GM19043 (cell line): ENCODE measurements around the gene CNOT3.
A peak's percentile ranks its signal among the peaks of the same experiment; 100 is the strongest.

Source experiments
- ATAC-seq: cut with Tn5 transposase; IDR thresholded peaks from one replicate; pipeline ENCODE4 v1.9.1; 2021; ENCODE audit warnings: low read depth; ENCODE audit not compliant: unreplicated experiment

Gene CNOT3

GRCh38 chr19:54115109-54116063 lies 22.2 kb upstream of the CNOT3 start, which contains the start of the genes PRPF31 and TFPT:
Gene PRPF31, plus strand, starts transcription at chr19:54115754. Its CDS starts 2,525 bp downstream, at chr19:54118279.
Gene TFPT, minus strand, starts transcription at chr19:54115657. Its CDS starts 388 bp downstream, at chr19:54115269.
- ATAC-seq, result peak; percentile 64

GRCh38 chr19:54121259-54121658 lies 16.3 kb upstream of the CNOT3 start:
- no peak for ATAC-seq

- no peak for ATAC-seq
These were observed 13.9 kb upstream of the CNOT3 start for GRCh38 chr19:54123682-54124081.

DNA sequence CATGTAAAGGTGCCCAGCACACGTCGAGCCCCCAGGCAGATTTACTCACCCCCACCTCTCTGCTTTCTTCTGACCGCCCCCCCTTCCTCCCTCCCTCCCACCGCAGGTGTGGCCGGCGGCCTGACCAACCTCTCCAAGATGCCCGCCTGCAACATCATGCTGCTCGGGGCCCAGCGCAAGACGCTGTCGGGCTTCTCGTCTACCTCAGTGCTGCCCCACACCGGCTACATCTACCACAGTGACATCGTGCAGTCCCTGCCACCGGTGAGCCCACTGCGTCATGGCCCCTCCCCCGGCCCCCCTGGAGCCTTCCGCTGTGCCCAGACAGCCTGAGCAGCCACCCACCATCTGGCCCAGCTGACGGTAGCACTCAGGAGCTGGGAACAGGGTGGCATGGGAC lies 13.2 kb upstream of the CNOT3 start:
- no peak for ATAC-seq

GRCh38 chr19:54125713-54126112 lies 11.8 kb upstream of the CNOT3 start:
- ATAC-seq, result no peak

GRCh38 chr19:54127688-54128440 lies 9.7 kb upstream of the CNOT3 start:
- no peak for ATAC-seq

DNA sequence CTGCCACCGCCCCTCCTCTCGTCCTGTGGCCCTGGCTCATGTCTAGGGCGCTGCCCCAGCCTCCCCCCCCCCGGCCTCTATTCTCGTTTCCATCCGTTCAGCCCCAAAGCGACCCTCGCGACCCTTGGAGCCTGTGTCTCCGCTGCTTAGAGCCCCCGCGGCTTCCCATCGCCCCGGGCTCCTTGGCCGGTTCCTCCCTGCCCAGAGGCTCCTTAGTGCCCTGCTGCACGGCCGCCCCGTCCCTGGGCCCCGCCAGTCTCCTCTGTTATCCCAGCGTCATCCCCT lies 9.2 kb upstream of the CNOT3 start:
- ATAC-seq, result no peak

DNA sequence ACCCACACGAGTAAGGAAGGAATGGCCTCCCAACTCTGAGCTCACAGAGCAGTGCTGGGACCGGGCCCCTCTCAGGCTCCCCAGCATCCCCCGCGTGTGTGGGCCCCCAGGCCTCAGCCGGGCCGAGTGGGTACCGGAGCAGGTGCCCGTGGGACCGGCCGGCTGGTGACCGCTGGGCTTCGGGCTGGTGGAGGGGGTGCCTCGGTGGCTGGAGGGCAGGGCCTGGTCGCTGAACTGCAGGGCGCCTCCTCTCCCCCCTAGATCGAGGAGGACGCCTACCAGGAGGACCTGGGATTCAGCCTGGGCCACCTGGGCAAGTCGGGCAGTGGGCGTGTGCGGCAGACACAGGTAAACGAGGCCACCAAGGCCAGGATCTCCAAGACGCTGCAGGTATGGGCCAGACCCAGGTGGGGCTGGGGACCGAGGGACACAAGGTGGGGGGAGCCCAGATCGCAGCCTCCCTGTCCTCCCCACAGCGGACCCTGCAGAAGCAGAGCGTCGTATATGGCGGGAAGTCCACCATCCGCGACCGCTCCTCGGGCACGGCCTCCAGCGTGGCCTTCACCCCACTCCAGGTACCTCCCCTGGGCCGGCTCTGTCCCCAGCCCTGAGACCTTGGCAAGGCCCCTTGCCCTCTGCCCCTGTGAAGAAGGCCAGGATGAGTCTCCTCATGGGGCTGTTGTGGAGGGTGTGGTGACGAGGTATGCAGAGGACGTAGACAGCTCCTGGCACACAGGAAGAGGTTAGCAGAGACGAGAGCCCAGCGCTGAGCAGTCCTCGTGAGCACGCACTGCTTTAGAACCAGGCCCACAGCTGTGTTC lies 8.6 kb upstream of the CNOT3 start:
- no peak for ATAC-seq

DNA sequence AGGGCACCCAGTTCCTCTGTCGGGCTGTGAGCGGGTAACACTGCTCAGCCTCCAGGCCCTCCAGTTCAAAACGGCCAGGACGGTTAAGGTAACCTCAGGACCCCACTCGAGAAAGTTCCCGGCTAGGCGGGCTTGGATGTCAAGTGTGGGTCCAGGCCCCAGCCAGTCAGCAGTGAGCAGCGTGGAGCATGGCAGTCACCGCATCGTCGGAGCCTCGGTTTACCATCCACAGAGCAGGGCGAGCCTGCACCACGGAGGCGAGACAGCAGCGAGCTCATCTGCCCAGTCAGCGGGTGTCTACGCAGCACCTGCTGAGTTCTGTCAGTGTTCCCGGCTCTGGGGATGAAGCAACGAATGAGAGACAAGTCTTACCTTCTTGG lies 8.0 kb upstream of the CNOT3 start:
- no peak for ATAC-seq

GRCh38 chr19:54133312-54133956 lies 4.1 kb upstream of the CNOT3 start:
- ATAC-seq, result no peak

DNA sequence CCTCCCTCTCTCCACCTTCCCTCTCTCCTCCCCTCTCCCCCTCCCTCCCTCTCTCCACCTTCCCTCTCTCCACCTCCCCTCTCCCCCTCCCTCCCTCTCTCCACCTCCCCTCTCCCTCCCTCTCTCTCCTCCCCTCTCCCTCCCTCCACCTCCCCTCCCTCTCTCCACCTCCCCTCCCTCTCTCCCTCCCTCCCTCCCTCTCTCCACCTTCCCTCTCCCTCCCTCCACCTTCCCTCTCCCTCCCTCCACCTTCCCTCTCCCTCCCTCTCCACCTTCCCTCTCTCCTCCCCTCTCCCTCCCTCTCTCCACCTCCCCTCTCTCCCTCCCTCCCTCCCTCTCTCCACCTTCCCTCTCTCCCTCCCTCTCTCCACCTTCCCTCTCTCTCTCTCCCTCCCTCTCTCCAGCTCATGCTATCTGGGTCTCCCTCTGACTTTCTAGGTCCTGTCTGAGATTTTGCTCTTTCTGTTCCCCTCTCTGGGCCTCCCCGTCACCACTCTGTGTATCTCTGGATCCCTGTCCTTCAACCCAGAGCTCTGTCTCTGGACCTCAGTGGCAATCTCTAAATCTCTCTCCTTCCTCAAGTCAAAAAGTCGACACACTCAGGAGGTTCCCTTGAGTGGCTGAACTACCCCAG lies 3.5 kb upstream of the CNOT3 start:
- no peak for ATAC-seq

DNA sequence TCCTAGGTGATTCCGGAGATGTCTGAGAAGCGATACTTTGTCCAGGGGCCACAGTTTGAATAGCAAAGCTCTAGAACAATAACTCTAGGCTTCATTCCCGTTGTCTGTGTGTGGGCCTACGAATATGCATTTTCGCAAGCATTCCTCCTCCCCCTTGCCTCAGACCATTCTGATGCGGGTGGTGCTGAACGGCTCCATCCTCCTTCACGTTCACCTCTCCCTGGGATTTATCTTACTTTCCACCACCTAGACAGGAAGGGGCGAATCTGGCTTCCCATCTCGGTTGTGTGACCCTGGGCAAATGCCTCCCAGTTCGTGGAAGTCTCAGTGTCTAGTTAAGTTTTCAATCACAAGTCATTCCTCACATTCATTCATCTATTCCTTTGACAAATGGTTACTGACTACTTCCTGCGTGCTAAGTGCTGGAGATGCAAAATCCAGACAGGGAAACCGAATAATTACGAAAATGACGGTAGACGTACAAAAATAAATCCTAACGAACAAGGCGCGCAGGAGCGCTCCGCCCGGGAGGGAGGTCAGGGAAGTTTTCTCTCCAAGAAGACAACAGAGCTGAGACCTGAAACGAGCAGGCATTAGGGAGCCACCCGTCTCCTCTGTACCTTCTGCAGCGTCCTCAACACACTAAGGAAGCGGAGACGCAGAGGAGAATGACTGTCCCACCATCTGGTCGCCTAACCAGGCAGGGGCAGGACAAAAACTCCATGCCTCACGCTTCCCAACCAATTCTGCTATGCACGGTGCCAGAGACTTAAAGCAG lies 1.3 kb upstream of the CNOT3 start:
- ATAC-seq, result no peak

GRCh38 chr19:54136864-54137698 lies 481 bp upstream of the CNOT3 start:
- ATAC-seq, result peak; percentile 73

GRCh38 chr19:54138489-54139256 lies 1.1 kb downstream of the CNOT3 start:
- ATAC-seq, result no peak

DNA sequence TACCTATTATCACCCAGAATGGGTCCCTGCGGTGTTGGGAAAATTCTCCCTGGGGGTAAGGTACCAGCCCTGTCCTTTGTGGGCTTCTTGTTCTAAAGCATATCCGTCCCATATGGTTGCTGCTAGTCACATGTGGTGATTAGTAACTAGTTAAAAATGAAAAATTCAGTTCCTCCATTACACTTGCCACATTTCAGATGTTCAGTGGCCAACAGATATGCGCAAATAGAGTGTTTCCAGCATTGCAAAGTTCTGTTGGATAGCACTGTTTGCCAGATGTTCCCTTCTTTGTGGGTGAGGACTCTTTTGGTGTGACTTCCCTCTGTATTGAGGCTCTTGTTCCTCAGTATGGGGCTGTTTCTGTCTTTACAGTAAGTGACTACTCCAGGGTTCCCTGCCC lies 3.8 kb downstream of the CNOT3 start:
- no peak for ATAC-seq

- ATAC-seq, result no peak
These were observed 4.7 kb downstream of the CNOT3 start for GRCh38 chr19:54142166-54142780.

GRCh38 chr19:54145541-54146158 lies 8.1 kb downstream of the CNOT3 start:
- ATAC-seq, result no peak
